Measurements from ENCODE around the gene BICRAL. TPM values are rescaled to one million over a fixed set of nuclear protein-coding genes. Genes with fewer than 3 reads are reported as not detected.

The BICRAL gene
- total and polyA plus RNA-seq, 10 donors, result 3.4 to 27.5 (median 24.0) TPM

DNA sequence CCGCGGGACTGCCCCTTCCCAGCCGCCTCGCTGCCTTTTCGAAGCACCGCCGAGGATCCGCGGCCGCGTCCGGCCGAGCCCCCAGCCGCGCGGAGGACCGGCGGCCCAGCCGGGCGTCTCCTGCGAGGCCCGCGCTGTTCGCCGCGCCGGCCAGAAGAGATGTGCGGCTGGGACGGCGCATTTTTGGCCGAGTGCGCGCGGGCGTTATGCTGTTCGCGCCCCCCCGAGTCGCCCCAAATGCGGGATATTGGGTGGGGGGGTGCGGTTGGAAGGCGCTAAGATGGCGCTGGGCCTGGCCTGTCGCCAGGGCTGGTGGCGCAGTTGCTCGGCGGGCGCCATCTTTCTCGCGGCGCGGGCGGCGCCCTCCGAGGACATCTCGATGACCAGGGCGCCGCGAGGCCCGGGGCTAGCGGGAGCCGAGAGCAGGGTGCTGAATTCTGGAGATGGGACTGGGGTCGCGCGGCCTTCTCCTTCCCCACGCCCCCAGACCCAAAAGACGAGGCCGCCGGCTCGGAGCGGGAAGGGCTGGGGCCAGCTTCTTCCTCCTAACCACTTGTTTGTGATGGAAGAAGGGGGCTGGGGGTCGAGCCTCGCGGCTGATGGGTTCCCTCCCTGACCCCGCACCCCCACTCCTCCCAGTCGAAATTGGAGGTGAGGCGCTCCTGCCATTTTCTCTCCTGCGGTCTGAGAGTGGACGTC lies 1.5 kb downstream of the BICRAL start:
- TF ChIP-seq POLR2A (IDR thresholded peaks at IDR 0.05) (no peak), CTCF (IDR thresholded peaks at IDR 0.05 in 8 of 11, conservative IDR thresholded peaks at IDR 0.05 in 3 of 11) (peak in 1 of 11 experiments; percentile 8), POLR2AphosphoS5 (IDR thresholded peaks at IDR 0.05) (peak; percentile 80 to 94 (median 81))
- intact Hi-C loops (cut with DNase I; ENCODE audit: low total_unique reads), result no loop called here
- H3K27ac ChIP-seq, result peak overlapping the region; percentile 97 to 100 (median 100)
- 0 to 1% (median 0%) methylated on average over 9 to 79 of the region's 79 CpGs for WGBS, 5 donors
- H3K4me3 ChIP-seq, result peak overlapping the region; percentile 46 to 71 (median 56)
- H3K4me1 ChIP-seq, result peaks cover 31 to 75% (median 51%) of the 10 kb centered on the region in 6 donors
- H3K36me3 ChIP-seq, result peaks cover 0 to 7% (median 0%) of the 10 kb centered on the region in 6 donors
- no peaks in the 10 kb centered on the region for H3K9me3 ChIP-seq
- H3K27me3 ChIP-seq (replicated peaks in 1 of 7), result no peaks in the 10 kb centered on the region
- peak; percentile 94 for DNase-seq

- intact Hi-C loops (cut with DNase I; ENCODE audit: low total_unique reads), result no loop called here
- Histone ChIP-seq H3K4me3 (peak overlapping the region; percentile 46 to 71 (median 56)), H3K27me3 (replicated peaks in 1 of 7) (no peaks in the 10 kb centered on the region), H3K9me3 (no peaks in the 10 kb centered on the region), H3K27ac (peak overlapping the region; percentile 97 to 100 (median 100)), H3K4me1 (peaks cover 31 to 75% (median 56%) of the 10 kb centered on the region in 6 donors), H3K36me3 (peaks cover 0 to 14% (median 0%) of the 10 kb centered on the region in 6 donors)
- no peak for DNase-seq
- TF ChIP-seq POLR2A (IDR thresholded peaks at IDR 0.05) (no peak), CTCF (IDR thresholded peaks at IDR 0.05 in 8 of 11, conservative IDR thresholded peaks at IDR 0.05 in 3 of 11) (no peak), POLR2AphosphoS5 (IDR thresholded peaks at IDR 0.05) (no peak)
- WGBS, 5 donors, result 2 to 3% (median 2%) methylated on average over 10 of the region's 10 CpGs
Measured at GRCh38 chr6:42783876-42784642, 2.2 kb downstream of the BICRAL start.

- peaks cover 0 to 18% (median 0%) of the 10 kb centered on the region in 6 donors for H3K36me3 ChIP-seq
- no peaks in the 10 kb centered on the region for H3K27me3 ChIP-seq (replicated peaks in 1 of 7)
- TF ChIP-seq POLR2A (IDR thresholded peaks at IDR 0.05), result no peak
- no peak for TF ChIP-seq CTCF (IDR thresholded peaks at IDR 0.05 in 8 of 11, conservative IDR thresholded peaks at IDR 0.05 in 3 of 11)
- TF ChIP-seq POLR2AphosphoS5 (IDR thresholded peaks at IDR 0.05), result no peak
- H3K4me3 ChIP-seq, result peak overlapping the region; percentile 46 to 71 (median 56)
- H3K9me3 ChIP-seq, result no peaks in the 10 kb centered on the region
- H3K27ac ChIP-seq, result peak overlapping the region; percentile 97 to 100 (median 100)
- intact Hi-C loops (cut with DNase I; ENCODE audit: low total_unique reads), result loop anchor here (5.0 kb wide), 1 partner anchor 38 kb away; the partner anchor contains the start of gene TBCC
- H3K4me1 ChIP-seq, result peaks cover 36 to 75% (median 64%) of the 10 kb centered on the region in 6 donors
- 53 to 74% (median 66%) methylated on average over 12 of the region's 12 CpGs for WGBS, 5 donors
- DNase-seq, result peak; percentile 74
Measured at GRCh38 chr6:42784717-42785498, 3.1 kb downstream of the BICRAL start.

All from spleen (tissue), 11 donors.